ENCODE results near the gene OPRD1.
"Not testable (repeated sequence)": the region's sequence is repeated elsewhere in the genome, so short reads cannot be mapped to it uniquely, and the experiment has no call there.

The OPRD1 gene

DNA sequence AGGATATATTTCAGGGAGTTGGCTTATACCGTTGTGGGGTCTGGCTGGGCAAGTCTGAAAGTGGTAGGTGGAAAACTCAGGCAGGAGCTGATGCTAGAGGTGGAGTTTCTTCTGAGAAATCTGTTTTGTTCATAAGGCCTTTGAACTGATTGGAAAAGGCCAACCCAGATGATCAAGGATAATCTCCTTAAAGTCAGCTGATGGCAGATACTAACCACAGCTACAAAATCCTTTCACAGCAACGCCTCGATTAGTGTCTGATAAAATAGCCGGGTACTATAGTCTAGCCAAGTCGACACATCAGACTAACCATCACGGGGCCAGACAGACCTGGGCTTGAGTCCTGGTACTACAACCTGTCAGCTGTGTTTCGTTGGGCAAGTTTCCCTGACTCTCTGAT is 21.4 kb downstream of the OPRD1 start:
- TF ChIP-seq, protein P1, sequence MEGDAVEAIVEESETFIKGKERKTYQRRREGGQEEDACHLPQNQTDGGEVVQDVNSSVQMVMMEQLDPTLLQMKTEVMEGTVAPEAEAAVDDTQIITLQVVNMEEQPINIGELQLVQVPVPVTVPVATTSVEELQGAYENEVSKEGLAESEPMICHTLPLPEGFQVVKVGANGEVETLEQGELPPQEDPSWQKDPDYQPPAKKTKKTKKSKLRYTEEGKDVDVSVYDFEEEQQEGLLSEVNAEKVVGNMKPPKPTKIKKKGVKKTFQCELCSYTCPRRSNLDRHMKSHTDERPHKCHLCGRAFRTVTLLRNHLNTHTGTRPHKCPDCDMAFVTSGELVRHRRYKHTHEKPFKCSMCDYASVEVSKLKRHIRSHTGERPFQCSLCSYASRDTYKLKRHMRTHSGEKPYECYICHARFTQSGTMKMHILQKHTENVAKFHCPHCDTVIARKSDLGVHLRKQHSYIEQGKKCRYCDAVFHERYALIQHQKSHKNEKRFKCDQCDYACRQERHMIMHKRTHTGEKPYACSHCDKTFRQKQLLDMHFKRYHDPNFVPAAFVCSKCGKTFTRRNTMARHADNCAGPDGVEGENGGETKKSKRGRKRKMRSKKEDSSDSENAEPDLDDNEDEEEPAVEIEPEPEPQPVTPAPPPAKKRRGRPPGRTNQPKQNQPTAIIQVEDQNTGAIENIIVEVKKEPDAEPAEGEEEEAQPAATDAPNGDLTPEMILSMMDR (conservative IDR thresholded peaks at IDR 0.05; ENCODE audit: low read depth, low read length), result no peak
- peak; percentile 91 for DNase-seq (ENCODE audit: low read depth)
- H3K4me3 ChIP-seq (ENCODE audit: low read length), result no peak overlapping the region

DNA sequence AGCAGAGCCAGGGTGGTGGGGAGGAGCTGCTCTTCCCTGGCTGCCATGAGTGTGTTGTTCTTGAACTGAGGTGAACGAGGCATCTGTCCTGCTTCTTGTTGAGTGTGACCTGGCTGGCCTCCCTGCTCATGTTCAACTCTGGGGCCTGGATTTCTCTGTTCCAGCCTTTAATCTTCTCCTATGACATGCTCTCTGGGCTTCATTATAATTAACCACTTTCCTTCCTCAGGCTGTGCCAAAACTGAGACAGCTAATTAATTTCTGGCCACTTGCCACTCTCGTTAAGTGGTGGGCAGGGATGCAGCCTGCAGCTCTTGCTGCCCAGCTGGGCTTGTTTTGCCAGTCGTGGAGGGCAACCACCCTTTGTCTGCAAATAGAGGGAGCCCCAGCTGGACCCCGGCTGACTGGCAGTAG is 23.3 kb downstream of the OPRD1 start:
- DNase-seq (ENCODE audit: low read depth), result peak; percentile 74
- TF ChIP-seq, protein P1 (conservative IDR thresholded peaks at IDR 0.05; ENCODE audit: low read depth, low read length), result no peak
- no peak overlapping the region for H3K4me3 ChIP-seq (ENCODE audit: low read length)

DNA sequence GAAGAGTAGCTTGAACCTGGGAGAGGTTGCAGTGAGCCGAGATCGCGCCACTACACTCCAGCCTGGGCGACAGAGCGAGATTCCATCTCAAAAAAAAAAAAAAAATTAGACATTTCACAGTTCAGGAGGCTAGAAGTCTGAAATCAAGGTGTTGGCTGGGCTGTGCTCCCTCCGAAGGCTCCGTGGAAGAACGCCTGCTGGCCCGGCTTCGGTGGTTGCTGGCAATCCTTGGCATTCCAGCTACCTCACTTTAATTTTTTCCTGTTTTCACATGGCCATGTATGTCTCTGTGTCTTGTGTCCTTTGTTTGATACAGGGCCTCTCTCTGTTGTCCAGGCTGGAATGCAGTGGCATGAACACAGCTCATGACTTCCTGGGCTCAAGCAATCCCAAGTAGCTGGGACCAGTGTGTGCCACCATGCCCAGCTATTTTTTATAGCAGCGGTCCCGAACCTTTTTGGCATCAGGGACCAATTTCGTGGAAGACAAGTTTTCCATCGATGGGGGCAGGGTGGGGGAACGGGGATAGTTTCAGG is 24.5 kb downstream of the OPRD1 start:
- no peak overlapping the region for H3K4me3 ChIP-seq (ENCODE audit: low read length)
- DNase-seq (ENCODE audit: low read depth), result no peak
- TF ChIP-seq, protein P1 (conservative IDR thresholded peaks at IDR 0.05; ENCODE audit: low read depth, low read length), result no peak

DNA sequence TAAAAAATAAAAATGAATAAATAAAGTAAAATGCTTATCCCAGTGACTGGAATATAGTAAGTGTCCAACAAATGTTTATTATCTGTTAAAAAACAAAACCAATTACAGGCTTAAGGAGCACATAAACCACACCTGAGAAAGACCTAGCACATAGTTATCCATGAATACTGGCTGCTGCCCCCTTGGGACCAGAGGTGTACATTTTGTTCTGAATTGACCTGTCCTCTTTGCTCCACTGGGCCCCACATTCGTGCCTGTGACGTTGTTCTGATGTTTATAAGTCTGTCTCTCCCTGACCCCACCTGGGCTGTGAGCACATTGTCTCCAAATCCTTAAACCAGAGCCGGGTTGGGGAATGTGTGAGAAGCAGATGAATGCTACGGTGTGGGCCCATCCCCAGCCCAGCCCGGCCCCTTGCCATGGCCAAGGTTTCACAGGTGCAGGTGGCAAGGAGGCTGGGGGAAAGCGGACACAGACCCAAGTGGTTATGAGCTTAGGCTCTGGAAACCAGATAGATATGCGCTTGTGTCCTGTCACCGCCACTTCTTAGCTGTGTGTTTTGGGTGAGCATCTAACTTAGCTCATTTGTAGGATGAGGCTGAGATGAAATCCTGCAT is 29.1 kb downstream of the OPRD1 start:
- DNase-seq (ENCODE audit: low read depth), result no peak
- TF ChIP-seq, protein P1 (conservative IDR thresholded peaks at IDR 0.05; ENCODE audit: low read depth, low read length), result no peak

DNA sequence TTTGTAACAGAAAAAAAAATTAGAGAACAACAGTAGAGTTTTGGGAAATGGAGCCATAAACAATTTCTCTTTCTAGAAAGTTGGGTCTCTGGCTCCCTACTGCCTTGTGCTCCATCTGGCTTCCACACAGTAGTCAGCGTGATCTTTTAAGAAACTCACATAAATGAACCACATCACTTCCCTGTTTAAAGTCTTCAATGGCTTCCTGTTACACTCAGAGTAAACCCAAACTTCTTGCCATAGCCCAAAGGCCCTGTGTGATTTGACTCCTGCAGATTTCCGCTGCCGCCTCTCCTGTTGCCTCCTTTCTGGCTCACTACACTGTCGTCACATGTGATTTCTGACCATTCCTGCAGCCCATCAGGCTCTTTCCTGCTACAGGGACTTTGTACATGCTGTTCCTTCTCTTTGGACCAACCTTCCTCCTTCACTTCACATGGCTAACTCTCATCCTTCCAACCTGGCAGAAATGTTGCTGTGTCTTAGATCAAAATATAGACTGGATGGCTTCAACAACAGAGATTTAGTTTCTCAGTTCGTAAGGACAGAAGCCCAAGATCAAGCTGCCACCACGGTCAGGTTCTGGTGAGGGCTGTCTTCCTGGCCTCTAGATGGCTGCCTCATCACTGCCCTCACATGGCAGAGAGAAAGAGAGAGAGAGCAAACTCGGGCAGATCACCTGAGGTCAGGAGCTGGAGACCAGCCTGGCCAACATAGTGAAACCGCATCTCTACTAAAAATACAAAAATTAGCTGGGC is 34.0 kb downstream of the OPRD1 start:
- H3K4me3 ChIP-seq (ENCODE audit: low read length), result no peak overlapping the region
- no peak for DNase-seq (ENCODE audit: low read depth)
- TF ChIP-seq, protein P1 (conservative IDR thresholded peaks at IDR 0.05; ENCODE audit: low read depth, low read length), result peak; percentile 28

More for the DNA sequence above, 29.1 kb downstream of the OPRD1 start:
- H3K4me3 ChIP-seq (ENCODE audit: low read length), result no peak overlapping the region

DNA sequence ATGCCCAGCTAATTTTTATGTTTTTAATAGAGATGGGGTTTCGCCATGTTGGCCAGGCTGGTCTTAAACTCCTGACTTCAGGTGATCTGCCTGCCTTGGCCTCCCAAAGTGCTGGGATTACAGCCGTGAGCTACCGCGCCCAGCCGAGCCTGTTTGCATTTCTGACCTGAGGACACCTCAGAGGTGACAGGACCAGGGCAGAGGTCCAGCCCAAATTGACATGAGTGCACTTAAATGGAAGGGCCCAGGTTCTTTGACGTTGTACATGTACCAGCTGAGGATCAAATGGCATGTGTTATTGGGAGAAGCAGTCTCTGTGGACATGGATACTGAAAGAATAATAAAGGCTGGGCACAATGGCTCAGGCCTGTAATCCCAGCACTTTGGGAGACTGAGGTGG is 35.2 kb downstream of the OPRD1 start:
- H3K4me3 ChIP-seq (ENCODE audit: low read length); DNase-seq (ENCODE audit: low read depth): not testable (repeated sequence)

DNA sequence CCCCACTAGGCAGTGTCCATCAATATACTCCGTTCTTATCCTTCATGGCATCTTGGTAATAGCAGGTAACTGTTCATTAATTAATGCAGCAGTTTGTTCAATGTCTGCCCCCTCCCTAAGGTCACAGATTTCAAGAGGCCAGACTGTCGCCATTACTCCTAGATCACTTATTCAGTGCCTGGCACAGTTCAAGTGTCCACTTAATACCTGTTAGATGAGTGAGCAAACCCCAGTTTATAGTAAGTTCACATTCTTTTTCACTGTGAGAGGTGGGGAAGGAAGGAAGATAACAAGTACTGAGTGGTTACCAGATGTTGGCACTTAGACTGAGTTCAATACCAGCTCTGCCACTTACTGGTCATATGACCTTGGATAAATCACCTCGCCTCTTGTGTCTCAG is 36.4 kb downstream of the OPRD1 start:
- no peak overlapping the region for H3K4me3 ChIP-seq (ENCODE audit: low read length)
- TF ChIP-seq, protein P1 (conservative IDR thresholded peaks at IDR 0.05; ENCODE audit: low read depth, low read length), result no peak
- no peak for DNase-seq (ENCODE audit: low read depth)

Data from retinal pigment epithelial cell (primary cell).